ENCODE results near the gene MSI2.
"Not testable (repeated sequence)": the region's sequence is repeated elsewhere in the genome, so short reads cannot be mapped to it uniquely, and the experiment has no call there.

Gene MSI2

DNA sequence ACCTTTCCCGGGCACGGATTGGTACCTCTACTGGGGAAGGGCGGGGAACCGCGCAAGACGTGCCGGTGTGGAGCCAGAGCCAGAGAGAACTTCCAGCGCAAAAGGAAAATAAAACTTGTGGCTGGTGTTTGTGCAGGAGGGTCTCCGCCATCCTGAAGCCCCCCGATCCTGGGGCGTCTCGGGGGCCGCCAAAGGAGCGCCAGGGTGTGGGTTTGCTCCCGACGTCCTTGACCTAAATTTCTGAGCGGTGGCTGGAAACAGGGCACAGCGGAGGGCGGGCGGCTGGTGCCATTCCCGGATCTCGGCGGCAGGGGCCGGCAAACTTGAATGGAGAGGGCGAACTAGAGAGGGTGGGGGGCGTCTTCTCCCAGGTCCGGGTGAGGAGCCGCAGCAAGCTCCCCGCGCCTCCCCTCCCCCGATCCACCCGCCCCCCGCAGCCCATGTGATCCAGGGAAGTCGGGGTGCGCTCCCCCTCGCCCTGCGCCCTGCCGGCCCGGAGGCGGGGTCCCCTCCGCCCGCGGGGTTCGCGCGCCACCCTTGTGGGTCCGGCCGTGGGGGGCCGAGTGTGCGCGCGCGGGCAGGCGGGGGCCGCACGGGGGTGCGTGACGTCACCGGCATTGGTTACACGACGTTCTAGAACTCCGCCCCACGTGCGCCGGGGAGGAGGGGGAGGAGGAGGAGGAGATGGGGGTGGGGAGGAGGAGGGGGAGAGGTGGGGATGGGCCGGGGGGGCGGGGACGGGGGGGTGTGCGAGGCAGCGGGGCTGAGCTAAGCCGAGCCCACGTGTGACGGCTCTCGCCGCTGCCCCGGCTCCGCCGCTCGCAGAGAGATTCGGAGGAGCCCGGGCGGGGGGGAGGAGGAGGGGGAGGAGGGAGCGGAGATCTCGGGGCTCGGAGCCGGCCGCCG lies at the start of gene MSI2:
Gene MSI2 (plus strand): TSS at position 748 of the 906 bp plus-strand sequence. CDS start 220 bp downstream, outside the sequence.
- peak; percentile 75 to 81 for DNase-seq

DNA sequence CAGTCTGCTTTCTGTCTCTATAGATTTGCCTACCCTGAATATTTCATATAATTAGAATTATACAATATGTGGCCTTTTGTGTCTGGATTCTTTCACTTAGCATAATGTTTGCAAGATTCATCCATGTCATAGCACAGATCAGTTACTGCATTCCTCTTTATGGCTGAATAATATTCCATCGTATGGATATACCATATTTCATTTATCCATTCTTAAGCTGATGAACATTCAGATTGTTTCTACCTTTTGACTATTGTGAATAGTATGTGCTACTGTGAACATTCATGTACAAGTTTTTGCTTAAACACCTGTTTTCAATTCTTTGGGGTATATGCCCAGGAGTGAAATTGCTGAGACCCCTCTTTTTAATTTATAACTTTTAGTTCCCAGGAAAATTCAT lies 49.4 kb upstream of the MSI2 start:
- DNase-seq = no peak

DNA sequence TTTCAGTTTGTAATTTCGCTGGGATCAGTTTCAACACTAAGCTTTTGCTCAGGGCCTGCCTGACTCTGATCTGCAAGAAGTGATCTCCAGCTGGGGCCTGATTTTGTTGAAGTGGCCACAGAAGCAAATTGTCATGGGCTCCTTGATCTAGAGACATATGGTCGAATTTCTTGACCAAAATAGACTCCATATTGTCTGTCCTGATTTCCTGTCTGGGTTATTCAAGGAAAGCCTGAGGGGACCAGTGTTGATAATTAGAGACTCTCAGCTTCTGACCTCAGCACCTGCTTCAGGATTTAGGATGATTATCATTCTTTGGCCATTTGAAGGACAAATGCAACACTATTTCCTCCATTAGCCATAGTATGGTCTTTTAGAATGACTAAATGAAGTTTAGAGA lies 48.9 kb upstream of the MSI2 start:
- no peak for DNase-seq

DNA sequence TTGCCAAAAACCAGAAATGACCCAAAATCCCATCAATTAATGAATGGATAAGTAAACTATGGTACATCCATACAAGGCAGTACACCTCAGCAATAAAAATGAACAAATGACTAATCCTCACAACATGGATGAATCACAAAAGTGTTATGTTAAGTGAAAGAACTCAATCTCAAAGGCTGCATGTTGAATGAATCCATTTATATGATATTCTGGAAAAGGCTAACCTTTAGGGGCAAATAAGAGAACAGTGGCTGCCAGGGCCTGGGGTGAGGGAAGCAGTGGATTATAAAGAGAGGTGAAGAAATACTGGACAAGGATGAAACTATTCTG lies 46.1 kb upstream of the MSI2 start:
- DNase-seq = no peak

DNA sequence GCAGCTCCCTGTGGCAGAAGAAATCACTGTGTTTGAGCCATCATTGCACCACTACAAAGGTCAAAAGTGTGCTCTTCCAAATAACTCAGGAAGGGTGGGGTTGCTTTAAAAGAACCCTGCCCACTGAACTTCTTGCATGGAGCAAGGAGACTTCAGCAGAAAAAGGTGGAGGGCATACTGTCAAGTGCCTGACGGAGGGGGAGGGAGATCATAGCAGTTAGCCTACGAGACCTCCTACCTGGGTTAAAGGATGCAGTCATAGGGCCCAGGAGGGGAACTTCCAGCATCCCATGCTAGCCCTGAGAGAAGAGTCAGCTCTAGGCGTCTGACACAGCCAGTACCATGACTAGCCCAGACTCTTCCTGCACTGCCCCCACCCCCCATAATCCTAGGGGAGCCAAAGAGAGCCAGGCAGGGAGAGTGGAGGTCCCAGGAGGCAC lies 45.3 kb upstream of the MSI2 start:
- no peak for DNase-seq

DNA sequence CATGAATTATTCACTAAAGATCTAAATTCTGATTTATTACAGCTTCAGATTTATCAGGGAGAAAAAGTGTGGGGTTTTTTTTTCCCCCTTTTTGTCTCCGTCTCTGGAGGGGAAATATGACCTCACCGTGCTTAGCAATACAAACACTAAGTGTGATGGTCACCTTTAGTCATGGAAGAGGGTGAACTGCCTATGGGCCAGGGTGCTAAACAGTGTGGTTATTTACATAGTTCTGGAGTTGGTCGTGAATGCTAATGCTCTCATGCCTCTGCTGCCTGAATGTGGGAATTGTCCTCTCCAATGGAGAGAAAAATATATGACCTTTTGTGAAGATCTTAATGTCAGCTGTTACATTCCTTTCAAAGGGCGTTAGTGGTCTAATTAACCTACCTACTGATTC lies 44.8 kb upstream of the MSI2 start:
- DNase-seq = no peak

DNA sequence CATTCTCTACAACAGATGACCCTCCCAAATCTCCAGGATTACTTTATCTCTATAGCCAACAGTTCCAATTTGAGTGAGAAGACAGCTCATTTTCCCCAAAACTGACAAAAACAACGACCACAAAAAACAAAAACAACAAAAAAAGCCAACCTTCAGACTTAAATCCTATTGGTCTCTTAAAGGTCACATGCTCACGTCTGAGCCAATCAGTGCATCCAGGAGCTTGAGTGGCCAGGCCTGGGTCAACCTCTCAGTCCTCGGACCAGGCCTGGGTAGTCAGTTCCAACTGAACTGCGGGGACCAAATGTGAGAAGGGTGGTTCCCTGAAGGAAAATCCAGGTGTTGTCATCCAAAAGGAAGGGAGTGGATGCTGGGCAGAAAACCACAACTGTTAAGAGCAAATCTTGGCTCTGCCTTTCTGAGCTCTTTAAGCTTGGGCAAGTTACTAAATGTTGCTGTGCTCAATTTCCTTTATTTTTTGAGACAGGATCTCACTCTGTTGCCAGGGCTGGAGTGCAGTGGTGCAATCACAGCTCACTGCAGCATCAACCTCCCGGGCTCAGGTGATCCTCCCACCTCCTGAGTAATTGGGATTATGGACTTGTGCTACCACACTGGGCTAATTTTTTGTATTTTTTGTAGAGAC lies 43.0 kb upstream of the MSI2 start:
- no peak for DNase-seq

DNA sequence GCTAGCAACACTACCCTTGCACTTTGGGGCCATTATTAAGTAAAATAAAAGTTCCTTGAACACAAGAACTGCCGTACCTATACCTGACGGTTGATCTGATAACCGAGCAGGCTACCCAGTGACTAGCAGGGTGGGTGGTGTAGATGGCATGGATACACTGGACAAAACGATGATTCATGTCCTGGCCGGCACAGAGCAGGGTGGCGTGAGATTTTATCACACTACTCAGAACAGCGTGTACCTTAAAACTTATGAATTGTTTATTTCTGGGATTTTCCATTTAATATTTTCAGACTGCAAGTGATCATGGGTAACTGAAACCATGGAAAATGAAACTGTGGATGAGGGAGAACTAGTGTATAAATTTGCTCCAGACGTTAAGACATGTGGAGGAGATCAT lies 41.0 kb upstream of the MSI2 start:
- no peak for DNase-seq

DNA sequence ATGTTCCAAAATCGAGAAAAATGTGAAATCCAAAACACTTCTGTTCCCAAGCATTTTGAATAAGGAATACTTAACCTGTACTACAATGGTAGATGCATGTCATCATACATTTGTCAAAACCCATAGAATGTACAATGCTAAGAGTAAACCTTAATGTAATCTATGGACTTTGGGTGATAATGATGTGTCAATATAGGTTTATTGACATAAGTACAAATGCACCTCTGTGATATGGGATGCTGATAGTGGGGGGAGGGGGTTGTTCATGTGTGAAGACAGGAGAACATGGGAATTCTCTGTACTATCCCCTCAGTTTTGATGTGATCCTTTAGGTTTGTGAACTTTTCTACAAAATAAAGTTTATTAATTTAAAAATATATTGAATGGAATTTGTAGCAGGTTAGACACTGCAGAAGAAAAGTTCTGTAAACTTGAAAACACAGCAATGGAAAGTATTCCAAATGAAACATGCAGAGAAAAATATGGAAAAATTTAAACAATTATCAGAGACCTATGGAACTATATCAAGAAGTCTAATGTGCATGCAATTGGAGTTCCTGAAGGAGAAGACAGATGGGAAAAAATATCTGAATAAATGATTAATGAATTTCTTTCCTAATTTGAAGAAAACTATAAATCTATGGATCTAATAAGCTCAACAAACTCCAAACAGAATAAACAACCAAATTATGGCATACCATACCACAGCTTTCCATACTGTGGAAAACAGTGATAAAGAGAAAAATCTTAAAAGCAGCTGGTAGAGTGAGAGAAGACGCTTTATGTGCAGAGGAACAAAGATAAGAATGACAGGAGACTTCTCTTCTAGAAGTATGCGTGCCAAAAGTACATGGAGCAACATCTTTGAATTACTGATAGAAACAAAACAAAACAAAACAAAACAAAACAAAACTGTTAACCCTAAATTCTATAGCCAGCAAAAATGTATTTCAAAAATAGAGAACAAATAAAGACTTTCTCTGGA lies 34.7 kb upstream of the MSI2 start:
- no peak for DNase-seq

DNA sequence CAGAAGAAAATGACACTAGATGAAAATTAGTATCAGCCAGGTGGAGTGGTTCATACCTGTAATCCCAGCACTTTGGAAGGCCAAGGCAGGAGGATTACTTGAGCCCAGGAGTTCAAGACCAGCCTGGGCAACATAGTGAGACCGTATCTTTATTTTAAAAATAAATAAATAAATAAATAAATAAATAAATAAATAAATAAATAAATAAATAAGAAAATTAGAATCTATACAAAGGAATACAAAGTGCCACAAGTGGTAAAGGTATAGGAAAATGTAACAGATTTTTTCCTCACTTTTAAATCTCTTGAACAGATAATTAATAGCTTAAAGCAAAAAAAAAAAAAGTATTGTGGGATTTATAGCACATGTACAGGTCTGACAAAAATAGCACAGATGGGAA lies 33.9 kb upstream of the MSI2 start:
- DNase-seq = not testable (repeated sequence)

DNA sequence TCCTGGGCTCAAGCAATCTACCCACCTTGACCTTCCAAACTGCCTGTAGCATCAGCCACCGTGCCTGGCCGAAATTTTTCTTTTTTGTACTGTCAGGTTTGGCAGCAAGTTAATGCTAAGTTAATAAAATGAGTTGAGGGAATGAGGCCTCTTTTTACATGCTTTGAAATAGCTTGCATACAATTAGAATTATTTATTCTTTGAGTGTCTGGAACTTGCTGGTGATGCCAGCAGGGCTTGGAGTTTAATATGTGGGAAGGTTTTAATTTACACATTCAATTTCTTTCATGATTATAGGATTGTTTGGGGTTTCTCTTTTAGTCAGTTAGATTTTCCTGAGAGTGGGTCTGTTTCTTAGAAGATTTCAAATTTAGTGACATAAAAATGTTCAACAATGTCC lies 31.2 kb upstream of the MSI2 start:
- DNase-seq = no peak

DNA sequence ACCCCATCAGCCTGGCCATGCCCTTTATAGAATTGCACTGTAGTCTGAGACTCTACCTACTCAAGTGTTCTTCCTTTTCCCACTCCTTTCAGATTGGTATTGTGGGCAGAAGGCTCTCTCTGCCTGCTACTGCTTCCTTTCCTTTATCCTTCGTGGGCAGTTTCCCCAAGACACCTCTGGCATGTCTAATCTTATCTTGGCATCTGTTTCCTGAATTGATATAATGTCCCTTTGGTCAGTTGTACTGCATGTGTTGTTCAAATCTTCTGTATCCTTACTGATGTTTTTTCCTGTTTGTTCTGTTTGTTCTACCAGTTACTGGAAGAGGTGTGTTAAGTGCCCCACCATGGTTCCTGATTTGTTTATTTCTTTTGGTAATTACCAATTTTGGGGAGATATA lies 29.5 kb upstream of the MSI2 start:
- DNase-seq = no peak

DNA sequence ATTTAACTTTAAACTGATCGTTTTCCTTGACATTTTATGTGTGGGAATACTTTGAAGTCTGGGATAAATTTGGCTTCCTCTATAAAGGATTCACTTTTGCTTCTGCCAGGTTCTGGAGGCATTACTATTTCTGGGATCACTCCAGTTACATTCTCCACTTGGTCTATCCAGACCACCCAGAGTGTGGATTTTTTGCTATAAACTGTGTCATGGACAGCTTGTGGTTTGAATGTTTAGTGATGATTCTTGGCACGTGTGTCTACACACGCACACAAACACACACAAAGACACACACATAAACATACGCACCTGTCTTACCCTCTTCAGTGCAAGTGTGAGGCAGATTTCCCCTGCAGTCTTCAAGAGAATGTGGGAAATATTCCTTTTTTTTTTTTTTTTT lies 27.4 kb upstream of the MSI2 start:
- no peak for DNase-seq

DNA sequence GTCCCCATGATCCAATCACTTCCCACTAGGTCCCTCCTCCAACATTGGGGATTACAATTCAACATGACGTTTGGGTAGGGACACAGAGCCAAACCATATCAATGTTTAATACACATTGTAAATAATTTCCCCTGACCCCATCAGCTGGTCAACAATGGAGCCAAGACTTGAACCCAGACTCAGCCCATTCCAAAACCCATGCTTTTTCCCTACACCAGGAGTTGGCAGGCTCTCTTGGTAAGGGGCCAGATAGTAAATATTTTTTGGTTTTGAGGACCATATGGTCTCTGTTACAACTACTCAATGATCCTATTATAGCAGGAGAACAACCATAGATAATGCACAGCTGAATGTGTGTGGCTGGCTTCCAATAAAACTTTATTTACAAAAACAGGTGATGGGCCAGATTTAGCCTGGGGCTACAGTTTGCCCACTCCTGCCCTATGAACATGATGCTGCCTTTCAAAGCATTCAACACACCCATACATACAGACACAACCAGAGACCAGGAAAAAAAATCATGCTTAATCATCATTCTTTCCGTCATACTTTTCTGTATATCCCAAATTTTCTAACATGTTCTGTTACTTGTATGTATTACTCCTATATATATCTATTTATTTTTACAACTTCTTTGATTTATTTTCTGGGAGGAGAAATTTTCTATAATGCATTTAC lies 22.1 kb upstream of the MSI2 start:
- no peak for DNase-seq

DNA sequence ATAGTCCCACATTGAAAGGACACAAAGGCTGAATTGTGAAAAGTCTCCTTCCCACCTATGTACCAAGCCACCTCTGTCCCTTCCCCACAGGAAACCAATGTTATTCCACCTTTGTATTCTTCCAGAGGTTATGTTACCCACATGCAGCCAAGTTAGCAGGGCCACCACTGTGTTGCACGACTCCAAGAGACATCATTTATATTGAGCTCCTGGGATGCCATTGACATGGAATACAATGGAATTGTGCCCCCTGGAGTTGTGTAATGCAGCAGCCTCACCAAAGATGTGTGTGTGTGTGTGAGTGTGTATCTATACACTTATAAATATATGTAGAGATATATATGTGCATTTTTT lies 21.6 kb upstream of the MSI2 start:
- DNase-seq = no peak

DNA sequence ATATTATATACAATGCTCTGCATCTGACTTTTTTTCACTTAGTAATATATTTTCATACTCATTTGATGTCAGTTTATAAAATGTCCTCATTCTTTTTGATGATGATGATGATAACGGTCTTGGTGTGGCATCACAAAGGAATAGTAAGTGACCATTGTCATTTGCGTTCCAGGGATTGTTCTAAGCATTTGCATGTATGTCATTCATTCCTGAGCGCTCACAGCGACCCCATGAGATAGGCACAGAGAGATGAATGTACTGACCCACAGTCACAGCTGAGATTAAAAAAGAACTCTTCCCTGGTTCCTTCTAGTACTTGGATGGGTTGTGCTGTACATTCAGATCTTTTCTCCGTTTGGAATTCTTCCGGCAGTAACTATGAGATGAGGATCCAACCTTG lies 21.2 kb upstream of the MSI2 start:
- no peak for DNase-seq

DNA sequence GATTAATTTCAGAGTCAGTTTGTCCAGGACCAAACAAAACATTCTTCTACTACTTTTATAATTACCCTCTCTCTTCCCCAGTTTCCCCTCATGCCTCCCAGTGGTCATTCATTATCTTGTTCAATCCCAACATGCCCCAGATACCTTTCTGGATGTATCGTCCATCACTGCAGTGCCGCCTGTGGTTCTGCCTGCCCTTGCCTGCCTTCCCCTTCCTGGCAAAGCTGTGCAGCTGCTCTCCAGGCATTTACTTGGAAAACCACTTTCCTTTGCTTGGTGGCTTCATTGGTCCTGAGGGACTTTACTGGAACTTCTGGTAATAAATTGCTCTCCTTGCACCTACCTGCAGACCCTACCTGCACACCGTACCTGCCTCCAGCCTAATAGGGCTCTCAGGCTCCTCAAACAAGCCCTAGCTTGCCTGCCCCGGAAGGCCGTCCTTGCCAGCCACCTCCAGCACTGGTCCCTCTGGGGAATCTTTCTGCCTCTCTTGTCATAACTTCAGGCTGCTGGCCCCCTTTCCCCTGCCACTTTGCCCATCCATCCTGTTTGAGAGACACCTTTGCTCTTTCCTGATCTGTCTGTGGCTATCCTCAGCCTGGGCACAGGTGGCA lies 19.5 kb upstream of the MSI2 start:
- DNase-seq = no peak

DNA sequence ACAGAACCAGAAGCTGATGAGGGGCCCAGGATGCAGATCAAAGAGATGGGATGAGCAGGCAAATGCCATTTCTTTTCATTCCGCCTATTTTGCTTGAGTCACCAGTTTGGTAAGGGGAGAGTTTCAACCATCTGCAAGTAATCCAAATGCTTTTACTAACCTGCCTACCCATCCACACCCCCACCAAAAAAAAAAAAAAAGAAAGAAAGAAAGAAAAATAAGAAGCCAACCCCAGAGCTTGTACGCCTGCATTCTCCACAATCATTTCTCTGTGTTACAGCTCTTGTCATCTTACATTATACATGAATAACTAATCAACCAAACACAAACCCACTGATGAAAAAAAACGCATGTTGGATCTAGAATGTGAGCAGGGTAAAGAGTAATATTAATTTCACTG lies 15.7 kb upstream of the MSI2 start:
- no peak for DNase-seq

DNA sequence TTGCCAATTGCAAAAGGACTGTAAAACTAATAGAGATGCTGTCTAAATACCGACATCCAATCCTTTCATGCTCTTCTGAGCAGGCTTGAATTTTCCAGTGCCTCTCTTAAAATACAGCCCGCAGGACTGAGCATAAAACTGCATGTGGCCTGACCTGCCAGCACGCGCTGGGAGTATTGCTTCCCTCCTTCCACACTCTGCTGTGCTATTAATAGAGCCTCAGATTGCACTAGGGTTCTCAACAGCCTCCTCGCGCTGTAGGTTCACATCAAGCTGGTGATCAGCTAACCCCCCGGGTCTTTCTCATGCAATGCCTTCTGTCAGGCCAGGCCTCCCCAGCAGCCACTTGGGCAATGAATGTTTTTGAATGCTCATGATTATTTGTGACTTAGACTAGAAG lies 14.2 kb upstream of the MSI2 start:
- no peak for DNase-seq

DNA sequence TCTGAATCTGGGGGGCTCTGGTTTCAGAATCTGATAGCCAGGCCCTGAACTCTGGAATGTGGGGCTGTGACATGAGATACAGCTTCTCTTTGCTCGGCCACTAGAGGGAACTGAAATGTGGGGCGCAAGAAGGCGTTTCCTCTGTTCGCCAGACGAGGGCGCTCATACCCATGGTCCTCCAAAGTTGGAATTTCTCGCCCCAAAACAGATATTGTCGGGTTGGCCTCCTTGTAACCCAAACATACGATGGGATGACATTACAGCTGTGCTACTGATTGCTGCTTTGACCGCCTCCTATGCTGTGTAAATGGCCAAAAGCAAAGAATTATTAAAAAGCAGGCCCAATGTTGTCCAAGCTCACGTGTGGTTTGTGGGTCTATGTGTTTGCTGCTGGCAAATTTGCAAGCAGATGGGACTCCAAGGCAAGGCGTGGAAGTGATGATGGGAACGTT lies 13.1 kb upstream of the MSI2 start:
- peak; percentile 77 to 79 for DNase-seq

DNA sequence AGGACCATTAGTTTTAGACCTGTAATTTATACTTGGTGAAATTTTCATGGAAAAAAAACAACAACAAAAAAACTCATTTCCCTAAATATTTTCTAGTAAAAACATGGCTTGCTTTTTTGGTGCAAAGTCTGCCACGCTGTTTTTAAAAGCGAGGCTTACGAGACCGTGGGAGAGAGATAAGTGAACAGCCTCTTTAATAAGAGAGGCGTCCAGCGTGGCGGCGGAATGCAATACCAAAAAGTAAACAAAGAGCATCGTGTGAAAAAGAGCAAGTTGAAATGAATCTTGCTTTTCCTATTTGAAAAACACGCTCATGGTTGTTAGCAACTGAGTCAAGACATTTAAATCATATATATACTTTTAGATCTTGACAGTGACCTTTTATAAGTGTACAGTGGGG lies 10.5 kb upstream of the MSI2 start:
- DNase-seq = no peak

DNA sequence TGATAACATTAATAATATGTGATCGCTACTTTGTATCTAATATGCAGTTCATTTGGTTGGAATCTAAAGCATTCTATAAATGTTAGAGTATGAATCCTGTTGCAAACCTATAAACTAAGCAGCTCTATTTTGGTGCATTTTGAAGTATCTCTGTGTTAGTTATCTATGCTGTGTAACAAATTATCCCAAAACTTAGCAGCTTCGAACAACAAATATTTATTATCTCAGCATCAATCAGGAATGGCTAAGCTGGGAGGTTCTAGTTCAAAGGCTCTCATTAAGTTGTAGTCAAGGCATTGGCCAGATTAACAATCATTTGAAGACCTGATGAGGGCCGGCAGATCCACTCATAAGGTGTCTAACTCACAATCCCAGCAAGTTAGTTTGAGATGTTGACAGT lies 10.1 kb upstream of the MSI2 start:
- no peak for DNase-seq

Measured in stimulated activated CD4-positive, alpha-beta T cell treated with anti-CD3 and anti-CD28 coated beads, Interleukin-2, amount 100 ng/mL, for 48 hours (primary cell).